H9 (cell line): ENCODE data around the gene FARP1. TPM values are rescaled to one million over a fixed set of nuclear protein-coding genes. Genes with fewer than 3 reads are reported as not detected.

Source experiments
- DNase-seq: peaks from one replicate; pipeline ENCODE4 v3.0.0-alpha.2; 2017
- H2AFZ ChIP-seq: one replicate; pipeline ENCODE4 v1.6.1; 2013; ENCODE audit warnings: mild to moderate bottlenecking, low read length, control low read depth, moderate library complexity
- H2AK5ac ChIP-seq: 2 replicates; pipeline ENCODE4 v1.6.1; 2013; ENCODE audit warnings: low read length, control low read depth, mixed read lengths; ENCODE audit not compliant: insufficient read length
- H2BK120ac ChIP-seq: one replicate; pipeline ENCODE4 v1.6.1; 2013; ENCODE audit warnings: low read depth, mild to moderate bottlenecking, low read length, control low read depth, inconsistent platforms; ENCODE audit not compliant: poor library complexity, severe bottlenecking
- H2BK12ac ChIP-seq: 2 replicates; pipeline ENCODE4 v1.6.1; 2013; ENCODE audit warnings: low read length, control low read depth, mixed read lengths, low read depth; ENCODE audit not compliant: insufficient read length
- H2BK15ac ChIP-seq: 2 replicates; pipeline ENCODE4 v1.6.1; 2013; ENCODE audit warnings: low read depth, low read length, control low read depth
- H2BK20ac ChIP-seq: one replicate; pipeline ENCODE4 v1.6.1; 2013; ENCODE audit warnings: low read depth, mild to moderate bottlenecking, low read length, control low read depth, inconsistent platforms; ENCODE audit not compliant: poor library complexity, severe bottlenecking
- H2BK5ac ChIP-seq: 2 replicates; pipeline ENCODE4 v1.6.1; 2013; ENCODE audit warnings: low read length, control low read depth, mixed read lengths; ENCODE audit not compliant: insufficient read length
- H3K14ac ChIP-seq: 2 replicates; pipeline ENCODE4 v1.6.1; 2013; ENCODE audit warnings: low read length, control low read depth; ENCODE audit not compliant: insufficient read depth
- H3K18ac ChIP-seq: 2 replicates; pipeline ENCODE4 v1.6.1; 2013; ENCODE audit warnings: low read depth, mild to moderate bottlenecking, mixed read lengths, low read length, control low read depth; ENCODE audit not compliant: insufficient read length
- H3K23ac ChIP-seq: 2 replicates; pipeline ENCODE4 v1.6.1; 2013; ENCODE audit warnings: low read length, control low read depth, mixed read lengths, low read depth; ENCODE audit not compliant: insufficient read length
- H3K23me2 ChIP-seq: 2 replicates; pipeline ENCODE4 v1.6.1; 2013; ENCODE audit warnings: low read depth, mild to moderate bottlenecking, mixed read lengths, low read length, control low read depth; ENCODE audit not compliant: insufficient read length, poor library complexity, severe bottlenecking
- H3K27ac ChIP-seq: 2 replicates; pipeline ENCODE4 v1.5.1; 2013; ENCODE audit warnings: low read length, control low read depth, mixed read lengths, low read depth; ENCODE audit not compliant: insufficient read length
- H3K27me3 ChIP-seq: 2 replicates; pipeline ENCODE4 v1.6.1; 2013; ENCODE audit warnings: low read length, control low read depth, inconsistent platforms; ENCODE audit not compliant: insufficient read depth
- H3K4ac ChIP-seq: 2 replicates; pipeline ENCODE4 v1.6.1; 2013; ENCODE audit warnings: low read depth, mild to moderate bottlenecking, control low read depth, inconsistent platforms, low read length, moderate library complexity
- H3K4me1 ChIP-seq: 2 replicates; pipeline ENCODE4 v1.6.1; 2013; ENCODE audit warnings: low read length, control low read depth, inconsistent platforms; ENCODE audit not compliant: insufficient read depth
- H3K4me2 ChIP-seq: 2 replicates; pipeline ENCODE4 v1.6.1; 2013; ENCODE audit warnings: low read length, control low read depth, mixed read lengths; ENCODE audit not compliant: insufficient read length, insufficient read depth
- H3K56ac ChIP-seq: 2 replicates; pipeline ENCODE4 v1.6.1; 2013; ENCODE audit warnings: low read depth, mild to moderate bottlenecking, mixed read lengths, low read length, control low read depth; ENCODE audit not compliant: insufficient read length
- H3K79me1 ChIP-seq: 2 replicates; pipeline ENCODE4 v1.6.1; 2013; ENCODE audit warnings: low read depth, mild to moderate bottlenecking, moderate library complexity, low read length, control low read depth, inconsistent platforms; ENCODE audit not compliant: insufficient read depth, poor library complexity, severe bottlenecking
- H3K79me2 ChIP-seq: 2 replicates; pipeline ENCODE4 v1.6.1; 2013; ENCODE audit warnings: low read length, control low read depth, inconsistent platforms; ENCODE audit not compliant: insufficient read depth
- H3K9ac ChIP-seq: 2 replicates; pipeline ENCODE4 v1.6.1; 2013; ENCODE audit warnings: low read length, control low read depth, mixed read lengths; ENCODE audit not compliant: insufficient read length; ENCODE audit errors: extremely low read depth
- H3K9me3 ChIP-seq: one replicate; pipeline ENCODE4 v1.6.1; 2013; ENCODE audit warnings: low read depth, low read length, inconsistent platforms; ENCODE audit not compliant: control insufficient read depth
- H3T11ph ChIP-seq: one replicate; pipeline ENCODE4 v1.6.1; 2013; ENCODE audit warnings: mild to moderate bottlenecking, low read length, control low read depth, inconsistent platforms
- H4K20me1 ChIP-seq: one replicate; pipeline ENCODE4 v1.6.1; 2013; ENCODE audit not compliant: control insufficient read depth, insufficient read length, insufficient read depth
- H4K5ac ChIP-seq: 2 replicates; pipeline ENCODE4 v1.6.1; 2013; ENCODE audit warnings: low read depth, mild to moderate bottlenecking, mixed read lengths, low read length, control low read depth; ENCODE audit not compliant: insufficient read length
- H4K8ac ChIP-seq: replicated peaks from 2 replicates; pipeline ENCODE4 v1.6.1; 2013; ENCODE audit warnings: low read length, control low read depth, mixed read lengths, low read depth; ENCODE audit not compliant: insufficient read length
- H4K91ac ChIP-seq: 2 replicates; pipeline ENCODE4 v1.6.1; 2013; ENCODE audit warnings: low read depth, mild to moderate bottlenecking, moderate library complexity, mixed read lengths, low read length, control low read depth; ENCODE audit not compliant: insufficient read length
- H3K27ac Mint-ChIP-seq, 3 experiments: 2 replicates in 2 of 3; 3 replicates in 1 of 3; pipeline ENCODE4 v1.8.0; 2020 to 2021; ENCODE audit warnings: mixed read lengths in 3 of 3, mild to moderate bottlenecking in 1 of 3, moderate library complexity in 1 of 3
- H3K27me3 Mint-ChIP-seq: 2 replicates; pipeline ENCODE4 v1.8.0; 2021; ENCODE audit warnings: low read depth, mild to moderate bottlenecking, moderate library complexity, mixed read lengths
- H3K36me3 Mint-ChIP-seq, 3 experiments: 2 replicates in 2 of 3; 3 replicates in 1 of 3; pipeline ENCODE4 v1.8.0; 2020 to 2021; ENCODE audit warnings: low read depth in 3 of 3, mixed read lengths in 3 of 3; ENCODE audit not compliant: insufficient read depth in 1 of 3
- H3K4me1 Mint-ChIP-seq, 2 experiments: 2 replicates each; pipeline ENCODE4 v1.8.0; 2020; ENCODE audit warnings: mixed read lengths in 2 of 2
- H3K4me3 Mint-ChIP-seq, 2 experiments: 2 replicates in 1 of 2; 3 replicates in 1 of 2; pipeline ENCODE4 v1.8.0; 2020 to 2021; ENCODE audit warnings: mild to moderate bottlenecking in 2 of 2, mixed read lengths in 2 of 2, moderate library complexity in 1 of 2
- H3K9me3 Mint-ChIP-seq, 2 experiments: 2 replicates in 1 of 2; 3 replicates in 1 of 2; pipeline ENCODE4 v1.8.0; 2020; ENCODE audit warnings: mild to moderate bottlenecking in 2 of 2, mixed read lengths in 2 of 2, moderate library complexity in 1 of 2
- WGBS: extraction: QIAGEN DNeasy Blood & Tissue Kit; methylation state at CpG from one replicate; pipeline ENCODE4 v1.1.7; 2013; ENCODE audit warnings: missing lambda C conversion rate, low lambda C conversion rate, mixed read lengths; ENCODE audit not compliant: insufficient read length; ENCODE audit errors: extremely low coverage; 5-methylcytosine and 5-hydroxymethylcytosine counted together
- total RNA-seq: library from RNA; stranded (reverse); gene quantifications from 2 replicates; pipeline ENCODE4 v1.2.1, GENCODE V29; 2021
- TF ChIP-seq, protein P1 (sequence below): fragments of 200-600 bp; sonication (generic); conservative IDR thresholded peaks from 3 replicates; pipeline ENCODE4 v1.8.0; 2021; ENCODE audit warnings: antibody characterized with exemption, mild to moderate bottlenecking

The FARP1 gene
- total RNA-seq, 1 experiment from 2014 or later, result 95.9 TPM

- Histone ChIP-seq H3K4ac (no peak overlapping the region), H2BK120ac (no peak overlapping the region), H2BK12ac (no peak overlapping the region), H3K9ac (no peak overlapping the region), H3K27ac (no peak overlapping the region), H3T11ph (no peak overlapping the region), H3K4me2 (no peak overlapping the region), H4K91ac (no peak overlapping the region), H2AK5ac (no peak overlapping the region), H3K4me1 (peaks cover 5% of the 10 kb centered on the region; the same call in 1 of the 2 replicates), H3K18ac (no peak overlapping the region), H3K27me3 (no peaks in the 10 kb centered on the region), H3K23me2 (peaks cover 3% of the 10 kb centered on the region), H3K14ac (no peak overlapping the region), H4K5ac (no peak overlapping the region), H3K56ac (no peak overlapping the region), H3K79me1 (peaks cover 12% of the 10 kb centered on the region), H2BK20ac (no peak overlapping the region), H3K79me2 (peaks cover 2% of the 10 kb centered on the region), H3K23ac (no peak overlapping the region), H2AFZ (no peak overlapping the region), H2BK15ac (no peak overlapping the region), H4K8ac (no peak overlapping the region), H3K9me3 (no peaks in the 10 kb centered on the region), H4K20me1 (no peaks in the 10 kb centered on the region), H2BK5ac (no peak overlapping the region)
- peaks cover 35 to 41% of the 10 kb centered on the region in 2 experiments for H3K4me1 Mint-ChIP-seq
- H3K27me3 Mint-ChIP-seq, result no peaks in the 10 kb centered on the region
- H3K36me3 Mint-ChIP-seq, result peaks cover 5 to 15% (median 7%) of the 10 kb centered on the region in 3 experiments; a peak in 4 of 7 replicates
- H3K27ac Mint-ChIP-seq, result peak overlapping the region in 2 of 3 experiments; percentile 49 to 64; a peak in 2 of 7 replicates
- DNase-seq, result no peak
- H3K9me3 Mint-ChIP-seq, result no peaks in the 10 kb centered on the region
- no peak overlapping the region for H3K4me3 Mint-ChIP-seq
- TF ChIP-seq, protein P1, sequence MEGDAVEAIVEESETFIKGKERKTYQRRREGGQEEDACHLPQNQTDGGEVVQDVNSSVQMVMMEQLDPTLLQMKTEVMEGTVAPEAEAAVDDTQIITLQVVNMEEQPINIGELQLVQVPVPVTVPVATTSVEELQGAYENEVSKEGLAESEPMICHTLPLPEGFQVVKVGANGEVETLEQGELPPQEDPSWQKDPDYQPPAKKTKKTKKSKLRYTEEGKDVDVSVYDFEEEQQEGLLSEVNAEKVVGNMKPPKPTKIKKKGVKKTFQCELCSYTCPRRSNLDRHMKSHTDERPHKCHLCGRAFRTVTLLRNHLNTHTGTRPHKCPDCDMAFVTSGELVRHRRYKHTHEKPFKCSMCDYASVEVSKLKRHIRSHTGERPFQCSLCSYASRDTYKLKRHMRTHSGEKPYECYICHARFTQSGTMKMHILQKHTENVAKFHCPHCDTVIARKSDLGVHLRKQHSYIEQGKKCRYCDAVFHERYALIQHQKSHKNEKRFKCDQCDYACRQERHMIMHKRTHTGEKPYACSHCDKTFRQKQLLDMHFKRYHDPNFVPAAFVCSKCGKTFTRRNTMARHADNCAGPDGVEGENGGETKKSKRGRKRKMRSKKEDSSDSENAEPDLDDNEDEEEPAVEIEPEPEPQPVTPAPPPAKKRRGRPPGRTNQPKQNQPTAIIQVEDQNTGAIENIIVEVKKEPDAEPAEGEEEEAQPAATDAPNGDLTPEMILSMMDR, result no peak
- no CpG with 5 or more reads among the region's 3 CpGs for WGBS
Measured at GRCh38 chr13:98182589-98182988, 39.7 kb downstream of the FARP1 start.
